GM12891 (cell line): ENCODE data around the gene SLC22A4.

Experiments used
- PAX5 ChIP-seq: IDR thresholded peaks from 2 replicates; pipeline ENCODE4 v1.6.1; 2011; ENCODE audit warnings: low read length, moderate library complexity, mild to moderate bottlenecking; ENCODE audit not compliant: insufficient read depth, severe bottlenecking
- POLR2A ChIP-seq: IDR thresholded peaks from 2 replicates; pipeline ENCODE4 v1.6.1; 2011; ENCODE audit warnings: low read depth, low read length, control low read depth
- POLR2AphosphoS5 ChIP-seq: IDR thresholded peaks from 2 replicates; pipeline ENCODE4 v1.6.1; 2011; ENCODE audit warnings: low read depth, low read length, control low read depth
- SPI1 ChIP-seq: IDR thresholded peaks from 2 replicates; pipeline ENCODE4 v1.6.1; 2011; ENCODE audit warnings: low read depth, low read length, control low read depth
- TAF1 ChIP-seq: IDR thresholded peaks from 2 replicates; pipeline ENCODE4 v1.6.1; 2011; ENCODE audit warnings: low read depth, low read length, control low read depth

DNA sequence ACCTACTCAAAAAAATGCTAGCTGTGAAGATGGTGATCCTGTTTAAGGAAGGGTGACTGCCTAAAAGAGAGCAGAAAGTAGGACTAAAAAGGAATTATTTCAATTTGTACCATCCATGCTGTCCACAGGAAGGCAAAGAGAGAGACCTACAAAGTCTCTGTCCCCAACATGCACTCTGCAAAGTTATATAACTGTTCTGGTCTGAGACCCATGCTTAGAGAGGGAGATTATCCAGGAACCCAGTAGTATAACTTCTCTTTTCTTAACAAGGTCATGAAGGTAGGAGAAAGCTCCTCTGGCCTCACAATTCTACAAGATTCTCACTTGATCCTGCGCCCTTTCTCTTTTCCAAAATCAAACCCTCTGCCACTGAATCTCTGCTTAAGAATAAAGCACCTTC, 25.8 kb downstream of the SLC22A4 start:
- TF ChIP-seq POLR2A (no peak), POLR2AphosphoS5 (no peak), PAX5 (no peak), TAF1 (no peak), SPI1 (no peak)
